A549 treated with RU486 at 1 μM for 4 hours (cell line): Measurements from ENCODE around the gene FCGR1A. TPM values are rescaled to one million over a fixed set of nuclear protein-coding genes. Genes with fewer than 3 reads are reported as not detected.

Experiments used
- total RNA-seq: library from RNA; stranded (reverse); fragments of 200-300 nt; extraction: Qiagen RNA extraction; gene quantifications from 5 replicates; pipeline ENCODE4 v1.2.3, GENCODE V29; 2022; ENCODE audit warnings: low read depth

The FCGR1A gene
- total RNA-seq: not detected in 5 replicates

DNA sequence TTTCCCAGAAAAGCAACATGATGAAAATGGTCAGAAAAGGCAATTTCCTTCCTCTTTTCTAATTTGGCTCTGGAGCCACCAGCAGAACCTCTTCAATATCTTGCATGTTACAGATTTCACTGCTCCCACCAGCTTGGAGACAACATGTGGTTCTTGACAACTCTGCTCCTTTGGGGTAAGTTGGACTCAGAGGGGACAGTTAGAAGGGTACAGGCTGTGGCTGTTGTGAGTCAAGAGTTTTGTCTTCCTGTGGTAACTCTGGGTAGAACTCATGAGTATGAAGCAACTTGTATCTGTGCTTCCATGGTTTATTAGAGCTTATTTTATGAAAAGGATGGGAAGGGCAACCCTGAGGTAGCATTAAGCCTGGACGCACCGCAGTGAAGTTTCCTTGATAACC lies at the start of gene FCGR1A:
Gene FCGR1A (plus strand): TSS at position 95 of the 400 bp plus-strand sequence. CDS start 50 bp downstream, at position 145.

Other genes with a start within 250 kb of the FCGR1A start
- not detected in 5 replicates for gene PPIAL4C, start 198.8 kb upstream of the FCGR1A start, total RNA-seq
- 15.7 to 25.5 TPM (median 22.5 TPM) in 5 replicates for gene BOLA1, start 116.9 kb downstream of the FCGR1A start, total RNA-seq
- 0.06 to 0.19 TPM (median 0.13 TPM) in 5 replicates for gene SV2A, start 135.2 kb downstream of the FCGR1A start, total RNA-seq
- gene SF3B4, start 145.1 kb downstream of the FCGR1A start, total RNA-seq: 118 to 143 TPM (median 134 TPM) in 5 replicates
- 6.3 to 9.6 TPM (median 8.5 TPM) in 5 replicates for gene MTMR11, start 154.2 kb downstream of the FCGR1A start, total RNA-seq
- 8.1 to 13.0 TPM (median 10.2 TPM) in 5 replicates for gene OTUD7B, start 228.0 kb downstream of the FCGR1A start, total RNA-seq